Endothelial cell of umbilical vein (primary cell): ENCODE measurements around the gene ORC6. TPM values are rescaled to one million over a fixed set of nuclear protein-coding genes. Genes with fewer than 3 reads are reported as not detected.

Experiments used
- BruUV-seq: library from RNA; stranded (reverse); fragments of 400-500 nt; replicated peaks from 2 replicates; lab custom pipeline; 2021; lab: Mats Ljungman, UMichigan
- CTCF ChIA-PET: fragments of 300-600, 350-600 bp; sonication (Branson Sonifier 250); formaldehyde crosslinking; loops from one replicate; lab custom pipeline; 2021; ENCODE audit warnings: antibody characterized with exemption, inconsistent platforms; lab: Charles Lee
- POLR2A ChIA-PET: fragments of 300-600, 350-600 bp; sonication (Branson Sonifier 250); formaldehyde crosslinking; loops from one replicate; lab custom pipeline; 2021; ENCODE audit warnings: antibody characterized with exemption, inconsistent platforms; lab: Charles Lee
- DNase-seq: peaks from one replicate; pipeline ENCODE4 v3.0.0-alpha.2; 2011; ENCODE audit warnings: low read depth, low spot score
- FAIRE-seq: peaks from 2 replicates; lab custom pipeline; 2011; peaks lifted over from hg19 to GRCh38; lab: Jason Lieb, UNC
- H2AFZ ChIP-seq: 2 replicates; pipeline ENCODE4 v1.6.0; 2012; ENCODE audit warnings: low read depth, low read length, control low read depth, inconsistent platforms
- H3K27ac ChIP-seq: 2 replicates; pipeline ENCODE4 v1.5.1; 2011; ENCODE audit warnings: low read depth, mild to moderate bottlenecking, control low read depth, low read length, moderate library complexity; ENCODE audit not compliant: insufficient read depth
- H3K27me3 ChIP-seq, 2 experiments: 2 replicates each; pipeline versions ENCODE4 v1.6.0 to v1.6.1; 2011; ENCODE audit warnings: low read length in 2 of 2, mixed read lengths in 1 of 2; ENCODE audit not compliant: control insufficient read depth in 2 of 2, insufficient read depth in 2 of 2
- H3K36me3 ChIP-seq, 2 experiments: 2 replicates in 1 of 2; 3 replicates in 1 of 2; pipeline ENCODE4 v1.5.1; 2011; ENCODE audit warnings: low read length in 2 of 2, mild to moderate bottlenecking in 1 of 2, moderate library complexity in 1 of 2; ENCODE audit not compliant: control insufficient read depth in 2 of 2, insufficient read depth in 2 of 2; ENCODE audit errors: extremely low read depth in 1 of 2
- H3K4me1 ChIP-seq: 3 replicates; pipeline ENCODE4 v1.5.1; 2011; ENCODE audit warnings: mild to moderate bottlenecking, low read length; ENCODE audit not compliant: control insufficient read depth, insufficient read depth; ENCODE audit errors: extremely low read depth
- H3K4me2 ChIP-seq: 2 replicates; pipeline ENCODE4 v1.6.1; 2011; ENCODE audit warnings: low read length, control low read depth, mixed read lengths; ENCODE audit not compliant: insufficient read depth
- H3K4me3 ChIP-seq, 3 experiments: fragments of 200-600 bp in 1 of 3; sonication (generic), shearing (Covaris generic) in 1 of 3; replicated peaks in 1 of 3; 2 replicates each; pipeline ENCODE4 v1.5.1; 2011 to 2016; ENCODE audit warnings: control low read depth in 3 of 3, low read length in 3 of 3, mild to moderate bottlenecking in 2 of 3, inconsistent platforms in 1 of 3, low read depth in 1 of 3, moderate library complexity in 1 of 3; ENCODE audit not compliant: insufficient read depth in 1 of 3
- H3K79me2 ChIP-seq: 2 replicates; pipeline ENCODE4 v1.6.0; 2012; ENCODE audit warnings: low read length, inconsistent platforms; ENCODE audit not compliant: control insufficient read depth, insufficient read depth
- H3K9ac ChIP-seq: replicated peaks from 2 replicates; pipeline ENCODE3; 2011; ENCODE audit warnings: low read length, control low read depth; ENCODE audit not compliant: insufficient read depth; ENCODE audit errors: extremely low read depth
- H3K9me1 ChIP-seq: replicated peaks from 3 replicates; pipeline ENCODE4 v1.6.0; 2011; ENCODE audit warnings: mild to moderate bottlenecking, low read length; ENCODE audit not compliant: control insufficient read depth, insufficient read depth; ENCODE audit errors: extremely low read depth
- H3K9me3 ChIP-seq: replicated peaks from 2 replicates; pipeline ENCODE4 v1.5.1; 2012; ENCODE audit warnings: low read length, inconsistent platforms; ENCODE audit not compliant: control insufficient read depth, insufficient read depth
- H4K20me1 ChIP-seq: replicated peaks from 2 replicates; pipeline ENCODE3; 2011; ENCODE audit warnings: mild to moderate bottlenecking, low read length; ENCODE audit not compliant: control insufficient read depth, insufficient read depth; ENCODE audit errors: extremely low read depth
- CTCF ChIP-seq, 2 donors: IDR thresholded peaks; 1 replicate in 1 of 2; 2 replicates in 1 of 2; pipeline ENCODE4 v1.5.1; 2011; ENCODE audit warnings: low read length in 2 of 2, mild to moderate bottlenecking in 2 of 2, moderate library complexity in 2 of 2, control low read depth in 1 of 2, inconsistent platforms in 1 of 2, low read depth in 1 of 2; ENCODE audit not compliant: insufficient read depth in 1 of 2; ENCODE audit errors: extremely low read depth in 1 of 2
- EZH2 ChIP-seq: IDR thresholded peaks from 2 replicates; pipeline ENCODE4 v1.6.1; 2012; ENCODE audit warnings: borderline replicate concordance, low read depth, mild to moderate bottlenecking, moderate library complexity, low read length, inconsistent platforms; ENCODE audit not compliant: severe bottlenecking
- FOS ChIP-seq: IDR thresholded peaks from 2 replicates; pipeline ENCODE4 v1.6.1; 2011; ENCODE audit warnings: mild to moderate bottlenecking, low read length, moderate library complexity, borderline replicate concordance; ENCODE audit not compliant: insufficient read depth
- GATA2 ChIP-seq: IDR thresholded peaks from 2 replicates; pipeline ENCODE4 v1.7.0; 2011; ENCODE audit warnings: low read depth, mild to moderate bottlenecking, moderate library complexity, mixed read lengths, low read length; ENCODE audit not compliant: insufficient read length, insufficient read depth
- JUN ChIP-seq: IDR thresholded peaks from 2 replicates; pipeline ENCODE4 v1.6.1; 2011; ENCODE audit warnings: borderline replicate concordance, low read depth; ENCODE audit not compliant: insufficient read length, insufficient read depth
- MAX ChIP-seq: IDR thresholded peaks from 2 replicates; pipeline ENCODE4 v1.6.1; 2011; ENCODE audit not compliant: insufficient read depth, insufficient read length
- MYC ChIP-seq: IDR thresholded peaks from one replicate; pipeline ENCODE4 v1.6.1; 2011; ENCODE audit warnings: mild to moderate bottlenecking, low read depth, low read length
- POLR2A ChIP-seq: IDR thresholded peaks from 2 replicates; pipeline ENCODE4 v1.6.1; 2012; ENCODE audit warnings: low read depth, mild to moderate bottlenecking, control low read depth, low read length
- POLR2AphosphoS5 ChIP-seq: IDR thresholded peaks from 2 replicates; pipeline ENCODE4 v1.6.1; 2012; ENCODE audit warnings: low read depth, mild to moderate bottlenecking, control low read depth, low read length, moderate library complexity; ENCODE audit not compliant: insufficient read depth
- dilution Hi-C: fragments of 300-500 bp; cut with MboI; formaldehyde crosslinking; loops from one replicate; pipeline ENCODE4 v1.15.0; 2019; ENCODE audit warnings: low sequenced_read_pairs; ENCODE audit not compliant: extremely low pct_ligation_motif_present
- intact Hi-C: fragments of 100-400 bp; cut with micrococcal nuclease; formaldehyde crosslinking; loops from one replicate; pipeline ENCODE4 v1.10.0; 2022
- polyA plus RNA-seq, 4 experiments: library from polyadenylated mRNA; depleted of rRNA in 3 of 4; stranded (reverse) in 3 of 4; unstranded in 1 of 4; fragments of >200 nt; gene quantifications; 2 replicates each; pipeline versions ENCODE4 v1.2.1 to v1.2.3, GENCODE V29; 2011 to 2012; ENCODE audit warnings: missing spikeins in 1 of 4
- total RNA-seq: library from RNA; stranded (reverse); gene quantifications from 2 replicates; pipeline ENCODE4 v1.2.3, GENCODE V29; 2021

Gene ORC6
- total and polyA plus RNA-seq, 2 donors (not counting 3 experiments of a cell fraction or from before 2014, with no cell fraction given): 15.9 to 31.1 TPM

- no peak overlapping the region for H3K4me3 ChIP-seq
- H4K20me1 ChIP-seq: no peaks in the 10 kb centered on the region
- no peak for TF ChIP-seq JUN
- TF ChIP-seq EZH2: no peak
- TF ChIP-seq GATA2: no peak
- no peak for TF ChIP-seq MYC
- no peak for TF ChIP-seq MAX
- no peak for TF ChIP-seq POLR2A
- TF ChIP-seq FOS: no peak
- no peak for TF ChIP-seq CTCF (IDR thresholded peaks at IDR 0.05; ENCODE audit: extremely low read depth in 1 of 2, insufficient read depth in 1 of 2, low read depth in 1 of 2, low read length in 2 of 2)
- no peak for TF ChIP-seq POLR2AphosphoS5
- no peak overlapping the region for H3K27ac ChIP-seq
- no peaks in the 10 kb centered on the region for H3K4me1 ChIP-seq
- DNase-seq (no peak), FAIRE-seq (no peak)
- intact Hi-C loops: no loop called here
- no peaks in the 10 kb centered on the region for H3K9me3 ChIP-seq
- H3K4me2 ChIP-seq: no peak overlapping the region
- no peaks in the 10 kb centered on the region for H3K36me3 ChIP-seq
- CTCF ChIA-PET: no interaction called here
- no peak overlapping the region for H2AFZ ChIP-seq
- POLR2A ChIA-PET: no interaction called here
- H3K9me1 ChIP-seq: no peaks in the 10 kb centered on the region
- H3K27me3 ChIP-seq: no peaks in the 10 kb centered on the region
- dilution Hi-C loops: no loop called here
- no peaks in the 10 kb centered on the region for H3K79me2 ChIP-seq
- BruUV-seq: no TSS peak
- H3K9ac ChIP-seq: no peak overlapping the region
Measured at GRCh38 chr16:46730126-46730525, 40.7 kb downstream of the ORC6 start.
